Caco-2 (cell line): ENCODE results near the gene TFIP11. TPM values are rescaled to one million over a fixed set of nuclear protein-coding genes. Genes with fewer than 3 reads are reported as not detected.

ENCODE experiments used
- BruUV-seq: library from RNA; stranded (reverse); fragments of 400-500 nt; replicated peaks from 2 replicates; lab custom pipeline; 2021; lab: Mats Ljungman, UMichigan
- CTCF ChIA-PET: fragments of 300-600 bp; sonication (Branson Sonifier 250); formaldehyde crosslinking; loops from one replicate; lab custom pipeline; 2022; ENCODE audit warnings: antibody characterized with exemption; lab: Charles Lee
- POLR2A ChIA-PET: fragments of 300-600 bp; sonication (Branson Sonifier 250); formaldehyde crosslinking; loops from one replicate; lab custom pipeline; 2022; ENCODE audit warnings: antibody characterized with exemption; lab: Charles Lee
- DNase-seq, 2 experiments: peaks; one replicate each; pipeline versions ENCODE4 v3.0.0 to v3.0.0-alpha.2; 2020 to 2022
- H3K27me3 ChIP-seq: replicated peaks from 2 replicates; pipeline ENCODE4 v1.6.0; 2011; ENCODE audit warnings: low read length; ENCODE audit not compliant: control insufficient read depth, insufficient read depth
- H3K36me3 ChIP-seq: 2 replicates; pipeline ENCODE4 v1.5.1; 2011; ENCODE audit warnings: low read length; ENCODE audit not compliant: control insufficient read depth, insufficient read depth
- H3K4me1 ChIP-seq: fragments of 250-450 bp; sonication (Bioruptor Pico); 2 replicates; pipeline ENCODE4 v1.5.1; 2020; ENCODE audit warnings: mild to moderate bottlenecking
- H3K4me3 ChIP-seq: 2 replicates; pipeline ENCODE4 v1.5.1; 2011; ENCODE audit warnings: low read depth, mild to moderate bottlenecking, control low read depth, low read length
- H3K9me3 ChIP-seq: fragments of 250-450 bp; sonication (Bioruptor Pico); 2 replicates; pipeline ENCODE4 v1.5.1; 2020; ENCODE audit warnings: mild to moderate bottlenecking, moderate library complexity
- H3K27ac Mint-ChIP-seq: one replicate; pipeline ENCODE4 v1.8.0; 2022; ENCODE audit warnings: mixed read lengths; ENCODE audit not compliant: unreplicated experiment
- H3K27me3 Mint-ChIP-seq: one replicate; pipeline ENCODE4 v1.8.0; 2022; ENCODE audit warnings: mixed read lengths; ENCODE audit not compliant: insufficient read depth, unreplicated experiment
- H3K36me3 Mint-ChIP-seq: one replicate; pipeline ENCODE4 v1.8.0; 2022; ENCODE audit warnings: mild to moderate bottlenecking, mixed read lengths; ENCODE audit not compliant: insufficient read depth, unreplicated experiment
- H3K4me1 Mint-ChIP-seq: one replicate; pipeline ENCODE4 v1.8.0; 2022; ENCODE audit warnings: low read depth, mixed read lengths; ENCODE audit not compliant: unreplicated experiment
- H3K4me3 Mint-ChIP-seq: one replicate; pipeline ENCODE4 v1.8.0; 2022; ENCODE audit warnings: mild to moderate bottlenecking, moderate library complexity, mixed read lengths; ENCODE audit not compliant: unreplicated experiment
- H3K9me3 Mint-ChIP-seq: one replicate; pipeline ENCODE4 v1.8.0; 2022; ENCODE audit warnings: mixed read lengths; ENCODE audit not compliant: unreplicated experiment
- intact Hi-C: fragments of 100-400 bp; cut with micrococcal nuclease; formaldehyde crosslinking; loops from one replicate; pipeline ENCODE4 v1.10.0; 2022; ENCODE audit not compliant: unreplicated experiment
- total RNA-seq: library from RNA; stranded (reverse); gene quantifications from 2 replicates; pipeline ENCODE4 v1.2.3, GENCODE V29; 2022
- TF ChIP-seq, protein P1 (sequence below), 2 experiments: fragments of 200-600 bp in 1 of 2; IDR thresholded peaks; 1 replicate in 1 of 2; 2 replicates in 1 of 2; pipeline versions ENCODE4 v1.5.1 to v1.8.0; 2011 to 2022; ENCODE audit warnings: antibody characterized with exemption in 1 of 2, control low read depth in 1 of 2, inconsistent platforms in 1 of 2, low read depth in 1 of 2, low read length in 1 of 2, mild to moderate bottlenecking in 1 of 2, moderate library complexity in 1 of 2; ENCODE audit not compliant: insufficient read depth in 1 of 2, severe bottlenecking in 1 of 2, unreplicated experiment in 1 of 2

TFIP11 gene
- total RNA-seq, 1 experiment from 2014 or later: 27.7 TPM

DNA sequence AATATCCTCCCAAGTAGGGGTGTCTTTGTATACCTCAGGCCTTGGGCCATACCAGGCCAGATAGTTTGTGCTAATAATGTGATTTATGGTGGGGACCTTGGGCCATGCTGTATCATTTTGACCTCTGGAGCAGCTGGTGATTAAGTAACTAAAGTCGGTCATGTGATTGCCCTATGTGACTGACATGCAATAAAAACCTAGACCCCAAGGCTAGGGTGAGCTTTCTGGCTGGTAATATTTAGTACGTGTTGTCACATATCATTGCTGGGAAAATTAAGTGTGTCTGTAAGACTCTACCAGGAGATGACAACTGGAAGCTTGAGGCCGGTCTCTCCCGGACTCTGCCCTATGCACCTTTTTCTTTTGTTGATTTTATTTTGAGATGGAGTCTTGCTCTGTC, 12.6 kb upstream of the TFIP11 start:
- H3K36me3 Mint-ChIP-seq: peaks cover 5% of the 10 kb centered on the region
- no peaks in the 10 kb centered on the region for H3K4me1 Mint-ChIP-seq
- no peaks in the 10 kb centered on the region for H3K9me3 Mint-ChIP-seq
- Histone ChIP-seq H3K4me3 (no peak overlapping the region), H3K9me3 (no peaks in the 10 kb centered on the region), H3K36me3 (no peaks in the 10 kb centered on the region; the same call in 1 of the 2 replicates), H3K27me3 (no peaks in the 10 kb centered on the region), H3K4me1 (peaks cover 4% of the 10 kb centered on the region; the same call in 1 of the 2 replicates)
- CTCF ChIA-PET: no interaction called here
- intact Hi-C loops: no loop called here
- POLR2A ChIA-PET: no interaction called here
- no peaks in the 10 kb centered on the region for H3K27me3 Mint-ChIP-seq
- no TSS peak for BruUV-seq
- no peak overlapping the region for H3K4me3 Mint-ChIP-seq
- TF ChIP-seq, protein P1, sequence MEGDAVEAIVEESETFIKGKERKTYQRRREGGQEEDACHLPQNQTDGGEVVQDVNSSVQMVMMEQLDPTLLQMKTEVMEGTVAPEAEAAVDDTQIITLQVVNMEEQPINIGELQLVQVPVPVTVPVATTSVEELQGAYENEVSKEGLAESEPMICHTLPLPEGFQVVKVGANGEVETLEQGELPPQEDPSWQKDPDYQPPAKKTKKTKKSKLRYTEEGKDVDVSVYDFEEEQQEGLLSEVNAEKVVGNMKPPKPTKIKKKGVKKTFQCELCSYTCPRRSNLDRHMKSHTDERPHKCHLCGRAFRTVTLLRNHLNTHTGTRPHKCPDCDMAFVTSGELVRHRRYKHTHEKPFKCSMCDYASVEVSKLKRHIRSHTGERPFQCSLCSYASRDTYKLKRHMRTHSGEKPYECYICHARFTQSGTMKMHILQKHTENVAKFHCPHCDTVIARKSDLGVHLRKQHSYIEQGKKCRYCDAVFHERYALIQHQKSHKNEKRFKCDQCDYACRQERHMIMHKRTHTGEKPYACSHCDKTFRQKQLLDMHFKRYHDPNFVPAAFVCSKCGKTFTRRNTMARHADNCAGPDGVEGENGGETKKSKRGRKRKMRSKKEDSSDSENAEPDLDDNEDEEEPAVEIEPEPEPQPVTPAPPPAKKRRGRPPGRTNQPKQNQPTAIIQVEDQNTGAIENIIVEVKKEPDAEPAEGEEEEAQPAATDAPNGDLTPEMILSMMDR (IDR thresholded peaks at IDR 0.05; ENCODE audit: insufficient read depth in 1 of 2, low read depth in 1 of 2, low read length in 1 of 2, severe bottlenecking in 1 of 2, unreplicated experiment in 1 of 2): no peak
- peak in 1 of 2 experiments; percentile 55 for DNase-seq
- H3K27ac Mint-ChIP-seq: no peak overlapping the region

GRCh38 chr22:26522592-26522991, 10.3 kb upstream of the TFIP11 start:
- H3K4me3 Mint-ChIP-seq: no peak overlapping the region
- no peak overlapping the region for H3K4me3 ChIP-seq
- ChIA-PET CTCF (no interaction called here), POLR2A (no interaction called here)
- H3K27me3 ChIP-seq: no peaks in the 10 kb centered on the region
- no peak overlapping the region for H3K27ac Mint-ChIP-seq
- TF ChIP-seq, protein P1 (IDR thresholded peaks at IDR 0.05; ENCODE audit: insufficient read depth in 1 of 2, low read depth in 1 of 2, low read length in 1 of 2, severe bottlenecking in 1 of 2, unreplicated experiment in 1 of 2): no peak
- peaks cover 2% of the 10 kb centered on the region for H3K36me3 Mint-ChIP-seq
- BruUV-seq: no TSS peak
- H3K36me3 ChIP-seq: no peaks in the 10 kb centered on the region; the same call in 1 of the 2 replicates
- no peaks in the 10 kb centered on the region for H3K9me3 Mint-ChIP-seq
- intact Hi-C loops: no loop called here
- H3K9me3 ChIP-seq: no peaks in the 10 kb centered on the region
- H3K27me3 Mint-ChIP-seq: no peaks in the 10 kb centered on the region
- peaks cover 4% of the 10 kb centered on the region; the same call in 1 of the 2 replicates for H3K4me1 ChIP-seq
- no peaks in the 10 kb centered on the region for H3K4me1 Mint-ChIP-seq
- DNase-seq: no peak

DNA sequence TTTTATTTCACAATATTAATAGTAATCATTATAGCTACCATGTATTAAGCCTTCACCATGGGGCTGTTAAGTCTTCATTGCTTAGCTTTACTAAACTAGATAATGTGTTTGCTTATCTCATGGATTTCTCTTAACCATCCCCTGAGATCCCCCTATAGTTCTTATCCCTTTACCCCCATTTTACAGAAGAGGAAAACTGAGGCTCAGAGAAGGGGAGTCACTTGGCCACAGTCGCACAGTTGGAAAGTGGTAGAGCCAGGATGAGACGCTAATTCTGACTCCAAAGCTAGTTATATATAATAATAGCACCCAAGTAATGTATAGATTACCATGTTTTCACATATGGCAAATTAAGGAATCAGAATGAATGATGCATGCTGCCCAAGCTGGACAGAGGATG, 9.7 kb upstream of the TFIP11 start:
- H3K4me1 Mint-ChIP-seq: no peaks in the 10 kb centered on the region
- no peak overlapping the region for H3K27ac Mint-ChIP-seq
- Histone ChIP-seq H3K27me3 (no peaks in the 10 kb centered on the region), H3K4me3 (no peak overlapping the region), H3K4me1 (peaks cover 4% of the 10 kb centered on the region; the same call in 1 of the 2 replicates), H3K9me3 (no peaks in the 10 kb centered on the region), H3K36me3 (no peaks in the 10 kb centered on the region)
- H3K9me3 Mint-ChIP-seq: no peaks in the 10 kb centered on the region
- ChIA-PET CTCF (no interaction called here), POLR2A (no interaction called here)
- no peaks in the 10 kb centered on the region for H3K27me3 Mint-ChIP-seq
- TF ChIP-seq, protein P1 (IDR thresholded peaks at IDR 0.05; ENCODE audit: insufficient read depth in 1 of 2, low read depth in 1 of 2, low read length in 1 of 2, severe bottlenecking in 1 of 2, unreplicated experiment in 1 of 2): no peak
- BruUV-seq: no TSS peak
- intact Hi-C loops: no loop called here
- DNase-seq: no peak
- no peak overlapping the region for H3K4me3 Mint-ChIP-seq
- H3K36me3 Mint-ChIP-seq: no peaks in the 10 kb centered on the region
